Thymus (tissue), 14 donors: Measurements from ENCODE around the gene NSUN3. TPM values are rescaled to one million over a fixed set of nuclear protein-coding genes. Genes with fewer than 3 reads are reported as not detected.

ENCODE experiments used
- DNase-seq, 9 donors: peaks; one replicate each; pipeline ENCODE4 v3.0.0-alpha.2; 2013; ENCODE audit warnings: low spot score in 9 of 9, low read depth in 6 of 9, missing footprints in 1 of 9
- H3K27ac ChIP-seq, 2 donors: one replicate each; pipeline ENCODE4 v1.5.1; 2013; ENCODE audit warnings: control low read depth in 1 of 2, low read depth in 1 of 2, low read length in 1 of 2, mild to moderate bottlenecking in 1 of 2, moderate library complexity in 1 of 2
- H3K27me3 ChIP-seq, 2 donors: one replicate each; pipeline ENCODE4 v1.5.1; 2013; ENCODE audit warnings: low read length in 1 of 2; ENCODE audit not compliant: control insufficient read depth in 2 of 2, insufficient read depth in 1 of 2
- H3K36me3 ChIP-seq, 2 donors: one replicate each; pipeline ENCODE4 v1.5.1; 2013; ENCODE audit warnings: low read length in 1 of 2, mild to moderate bottlenecking in 1 of 2, moderate library complexity in 1 of 2; ENCODE audit not compliant: control insufficient read depth in 2 of 2, insufficient read depth in 2 of 2
- H3K4me1 ChIP-seq, 2 donors: one replicate each; pipeline ENCODE4 v1.5.1; 2013; ENCODE audit warnings: low read length in 2 of 2; ENCODE audit not compliant: control insufficient read depth in 2 of 2, insufficient read depth in 2 of 2
- H3K4me3 ChIP-seq, 2 donors: one replicate each; pipeline ENCODE4 v1.5.1; 2013; ENCODE audit warnings: low read length in 2 of 2, control low read depth in 1 of 2, mild to moderate bottlenecking in 1 of 2
- H3K9me3 ChIP-seq, 2 donors: one replicate each; pipeline ENCODE4 v1.5.1; 2013; ENCODE audit warnings: low read length in 1 of 2, mild to moderate bottlenecking in 1 of 2; ENCODE audit not compliant: control insufficient read depth in 2 of 2, insufficient read depth in 1 of 2
- WGBS: extraction: QIAGEN DNeasy Blood & Tissue Kit; methylation state at CpG from one replicate; pipeline ENCODE4 v1.1.7; 2013; 5-methylcytosine and 5-hydroxymethylcytosine counted together
- long read RNA-seq, 10 donors: transcript quantifications; one replicate each; lab custom pipeline, GENCODE V29; 2026
- polyA plus RNA-seq: library from polyadenylated mRNA; stranded (reverse); fragments of 200-250 nt; gene quantifications from one replicate; pipeline ENCODE4 v1.2.3, GENCODE V29; 2013
- total RNA-seq: library from RNA; stranded (reverse); fragments of 120-200 nt; gene quantifications from one replicate; pipeline ENCODE4 v1.2.4, GENCODE V29; 2013
- donor health status: healthy.

Gene NSUN3
- total RNA-seq, result 11.1 TPM
- 8.7 TPM for polyA plus RNA-seq
- long read RNA-seq, donor 1, result 0 reads
- long read RNA-seq, donor 2, partial matches to known transcripts, result 0 of 6 reads
- long read RNA-seq, donor 2, other reads (novel, unspliced or antisense), result 0 of 6 reads
- long read RNA-seq, donor 3, partial matches to known transcripts, result 0 of 3 reads
- long read RNA-seq, donor 3, other reads (novel, unspliced or antisense), result 0 of 3 reads
- long read RNA-seq, donor 4, partial matches to known transcripts, result 0 of 1 reads
- long read RNA-seq, donor 4, other reads (novel, unspliced or antisense), result 0 of 1 reads
- long read RNA-seq, donor 5, partial matches to known transcripts, result 0 of 7 reads
- long read RNA-seq, donor 5, other reads (novel, unspliced or antisense), result 0 of 7 reads
- long read RNA-seq, donor 6, transcript NSUN3-201 (6 exons, 3,289 nt), result major isoform, 5 of 6 reads
- long read RNA-seq, donor 6, partial matches to known transcripts, result 0 of 6 reads
- long read RNA-seq, donor 6, other reads (novel, unspliced or antisense), result 0 of 6 reads
- long read RNA-seq, donor 7, partial matches to known transcripts, result 0 of 1 reads
- long read RNA-seq, donor 7, other reads (novel, unspliced or antisense), result 0 of 1 reads
- long read RNA-seq, donor 8, result 0 reads
- long read RNA-seq, donor 9, result 0 reads
- long read RNA-seq, donor 10, partial matches to known transcripts, result 0 of 4 reads
- long read RNA-seq, donor 10, other reads (novel, unspliced or antisense), result 0 of 4 reads

- H3K27ac ChIP-seq, result peak within 1 kb of the TSS; percentile 93 to 99
- no peaks in the 10 kb centered on the region for H3K27me3 ChIP-seq
- no peaks in the 10 kb centered on the region for H3K9me3 ChIP-seq
- H3K4me3 ChIP-seq, result peak within 1 kb of the TSS; percentile 64 to 87
- peak; percentile 86 to 98 (median 93) for DNase-seq
- peaks cover 7 to 8% of the 10 kb centered on the region in 2 donors for H3K4me1 ChIP-seq
- peaks cover 6 to 17% of the 10 kb centered on the region in 2 donors for H3K36me3 ChIP-seq
- WGBS, result under 1% methylated on average over 52 of the region's 52 CpGs
Observed at GRCh38 chr3:94062513-94063404, at the start of gene NSUN3, which contains the start of gene DHFR2. TSS of gene NSUN3 (plus strand) at chr3:94063061. CDS start at chr3:94063127, 66 bp downstream. TSS of gene DHFR2 (minus strand) at chr3:94062916. CDS start at chr3:94061511, 1,405 bp downstream.

DNA sequence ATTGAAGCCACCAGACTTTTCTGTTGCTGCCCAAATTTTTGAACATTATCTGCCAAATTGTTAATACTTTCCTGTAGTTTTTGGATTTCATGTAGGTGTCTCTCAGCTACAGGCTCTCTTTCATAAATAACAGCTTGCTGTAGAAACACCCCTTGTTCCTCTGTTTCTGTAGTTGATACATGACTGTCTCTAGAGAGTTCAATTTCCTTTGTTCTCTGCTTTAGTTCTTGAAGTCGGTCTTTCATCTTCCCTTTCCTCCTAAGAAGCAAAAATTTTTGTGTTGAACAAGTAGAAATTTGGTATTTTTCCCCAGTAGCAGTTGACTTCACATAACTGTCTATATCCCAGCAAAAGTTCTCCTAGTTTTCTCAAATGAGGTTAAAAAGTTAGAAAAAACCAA, 47.8 kb upstream of the NSUN3 start:
- 70% methylated on average over 1 of the region's 1 CpG for WGBS
- no peak overlapping the region for H3K4me3 ChIP-seq
- no peaks in the 10 kb centered on the region for H3K9me3 ChIP-seq
- no peaks in the 10 kb centered on the region for H3K27me3 ChIP-seq
- H3K4me1 ChIP-seq, result no peaks in the 10 kb centered on the region
- H3K36me3 ChIP-seq, result no peaks in the 10 kb centered on the region
- peak in 6 of 9 donors; percentile 13 to 65 (median 22) for DNase-seq
- no peak overlapping the region for H3K27ac ChIP-seq

- H3K27ac ChIP-seq, result no peak overlapping the region
- no peak for DNase-seq
Observed at GRCh38 chr3:94019659-94020058, 43.2 kb upstream of the NSUN3 start.

GRCh38 chr3:94020293-94020692, 42.6 kb upstream of the NSUN3 start:
- Histone ChIP-seq H3K4me1 (no peaks in the 10 kb centered on the region), H3K36me3 (no peaks in the 10 kb centered on the region), H3K4me3 (no peak overlapping the region), H3K27me3 (no peaks in the 10 kb centered on the region), H3K27ac (no peak overlapping the region), H3K9me3 (no peaks in the 10 kb centered on the region)
- WGBS, result 98% methylated on average over 3 of the region's 3 CpGs
- no peak for DNase-seq

More at GRCh38 chr3:94019659-94020058, 43.2 kb upstream of the NSUN3 start:
- Histone ChIP-seq H3K9me3 (no peaks in the 10 kb centered on the region), H3K4me1 (no peaks in the 10 kb centered on the region), H3K4me3 (no peak overlapping the region), H3K36me3 (no peaks in the 10 kb centered on the region), H3K27me3 (no peaks in the 10 kb centered on the region)
- 96% methylated on average over 2 of the region's 2 CpGs for WGBS

DNA sequence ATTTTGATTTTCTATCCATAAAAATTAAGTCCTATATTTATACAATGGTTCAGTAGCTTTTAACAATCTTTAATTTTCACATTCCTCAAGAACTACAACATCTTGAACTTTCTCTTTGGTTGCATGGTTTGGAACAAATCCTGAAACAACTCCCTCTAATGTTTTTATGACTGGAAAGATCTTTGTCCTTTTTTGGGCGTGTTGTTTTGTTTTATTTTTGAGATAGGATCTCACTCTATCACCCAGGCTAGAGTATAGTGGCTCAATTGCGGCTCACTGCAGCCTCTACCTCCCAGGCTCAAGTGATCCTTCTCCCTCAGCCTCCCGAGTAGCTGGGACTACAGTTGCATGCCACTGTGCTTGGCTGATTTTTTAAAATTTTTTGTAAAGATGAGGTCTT, 38.5 kb upstream of the NSUN3 start:
- no peaks in the 10 kb centered on the region for H3K36me3 ChIP-seq
- H3K27me3 ChIP-seq, result no peaks in the 10 kb centered on the region
- H3K4me3 ChIP-seq, result no peak overlapping the region
- H3K27ac ChIP-seq, result no peak overlapping the region
- 97% methylated on average over 3 of the region's 3 CpGs for WGBS
- H3K9me3 ChIP-seq, result no peaks in the 10 kb centered on the region
- H3K4me1 ChIP-seq, result no peaks in the 10 kb centered on the region
- no peak for DNase-seq

DNA sequence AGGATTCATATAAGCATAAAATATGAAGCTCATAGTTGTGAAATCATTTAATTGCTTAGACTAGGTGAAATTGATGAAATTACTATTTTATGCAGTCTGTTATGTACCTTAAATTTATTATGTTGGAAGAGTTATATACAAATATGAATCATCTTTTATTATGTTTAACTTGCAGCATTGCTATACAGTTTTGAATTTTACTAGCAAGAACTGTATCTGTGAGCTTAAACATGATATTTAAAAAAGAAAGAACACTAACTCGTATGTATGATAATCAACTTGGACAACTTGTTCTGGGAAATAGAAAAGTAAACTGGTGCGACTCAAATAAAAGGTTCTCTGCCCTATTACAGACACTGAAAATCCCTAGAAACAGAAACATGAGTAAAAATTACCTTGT, 36.2 kb upstream of the NSUN3 start:
- no peak overlapping the region for H3K4me3 ChIP-seq

DNA sequence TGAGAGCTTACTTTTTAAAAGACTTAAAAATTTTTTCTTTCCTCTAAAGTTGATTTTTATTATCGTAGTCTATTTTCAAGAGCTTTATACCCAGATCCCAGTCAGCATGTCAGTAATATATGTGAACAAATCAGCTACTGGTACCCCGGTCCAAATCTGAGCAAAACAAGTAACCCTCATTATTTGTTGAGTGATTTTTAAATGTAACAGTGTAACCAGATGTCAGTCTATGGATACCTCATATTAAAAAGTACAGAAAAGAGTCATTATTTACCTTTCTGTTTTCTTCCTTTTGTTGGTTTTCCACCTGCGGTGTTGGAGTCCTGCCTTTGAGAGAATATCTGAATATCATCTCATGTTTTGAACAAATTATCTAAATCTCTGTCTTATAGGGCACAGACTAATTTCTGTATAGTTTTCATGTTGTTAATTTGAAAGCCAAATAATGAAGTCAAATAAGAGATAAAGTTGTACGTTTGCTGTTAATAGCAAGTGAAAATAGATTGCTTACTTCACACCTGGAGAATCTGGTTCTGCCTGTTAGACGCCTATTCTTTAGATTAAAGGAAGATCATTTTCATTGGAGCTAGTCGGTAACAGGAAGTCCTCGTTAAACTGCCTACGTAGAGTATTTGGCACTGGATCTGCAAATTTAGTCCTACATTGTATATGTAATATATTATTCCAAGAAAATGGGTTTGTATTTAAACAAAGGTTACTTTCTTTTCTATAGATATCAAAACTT, 34.6 kb upstream of the NSUN3 start, which contains the start of gene STX19:
Gene STX19, minus strand, starts transcription at position 505 of the 745 bp plus-strand sequence. CDS start 13,328 bp downstream, outside the sequence.
- DNase-seq, result no peak
- Histone ChIP-seq H3K4me3 (no peak within 1 kb of the TSS), H3K27me3 (no peaks in the 10 kb centered on the region), H3K9me3 (no peaks in the 10 kb centered on the region), H3K36me3 (no peaks in the 10 kb centered on the region), H3K27ac (no peak within 1 kb of the TSS), H3K4me1 (no peaks in the 10 kb centered on the region)
- WGBS, result 95% methylated on average over 8 of the region's 8 CpGs

More for the DNA sequence above, 36.2 kb upstream of the NSUN3 start:
- Histone ChIP-seq H3K36me3 (no peaks in the 10 kb centered on the region), H3K27me3 (no peaks in the 10 kb centered on the region), H3K9me3 (no peaks in the 10 kb centered on the region), H3K27ac (no peak overlapping the region), H3K4me1 (no peaks in the 10 kb centered on the region)
- 98% methylated on average over 2 of the region's 2 CpGs for WGBS
- no peak for DNase-seq

DNA sequence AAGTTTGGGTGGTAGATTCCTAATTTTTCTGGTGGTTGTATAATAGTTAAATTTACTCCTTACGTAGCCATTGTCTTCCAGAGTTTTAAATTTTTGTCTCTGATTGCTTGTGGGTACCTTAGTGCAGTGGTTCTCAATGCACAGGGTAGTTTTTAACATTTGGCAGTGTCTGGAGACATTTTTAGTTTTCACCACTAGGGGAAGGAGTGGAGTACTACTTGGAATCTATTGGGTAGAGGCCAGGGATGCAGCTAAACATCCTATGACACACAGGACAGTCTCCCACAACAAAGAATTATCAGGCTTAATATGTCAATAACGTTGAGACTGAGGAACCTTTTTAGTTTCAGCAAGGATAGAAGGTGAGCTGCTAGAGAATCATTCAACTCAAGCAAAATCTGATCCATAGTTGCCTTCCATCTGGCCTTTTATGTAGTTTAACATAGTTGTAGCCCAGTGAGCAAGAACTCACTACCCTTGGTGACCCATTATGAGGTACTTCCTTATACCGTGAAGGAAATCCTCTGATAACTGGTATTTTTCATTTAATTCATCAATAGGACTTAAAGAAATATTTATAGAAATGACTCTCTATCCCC, 25.9 kb upstream of the NSUN3 start:
- 93% methylated on average over 3 of the region's 3 CpGs for WGBS
- H3K9me3 ChIP-seq, result no peaks in the 10 kb centered on the region
- H3K4me1 ChIP-seq, result no peaks in the 10 kb centered on the region
- no peak overlapping the region for H3K27ac ChIP-seq
- no peak overlapping the region for H3K4me3 ChIP-seq
- DNase-seq, result peak in 1 of 9 donors; percentile 8
- no peaks in the 10 kb centered on the region for H3K36me3 ChIP-seq
- no peaks in the 10 kb centered on the region for H3K27me3 ChIP-seq
